ENCODE data around the gene KCNJ15.

Gene KCNJ15

DNA sequence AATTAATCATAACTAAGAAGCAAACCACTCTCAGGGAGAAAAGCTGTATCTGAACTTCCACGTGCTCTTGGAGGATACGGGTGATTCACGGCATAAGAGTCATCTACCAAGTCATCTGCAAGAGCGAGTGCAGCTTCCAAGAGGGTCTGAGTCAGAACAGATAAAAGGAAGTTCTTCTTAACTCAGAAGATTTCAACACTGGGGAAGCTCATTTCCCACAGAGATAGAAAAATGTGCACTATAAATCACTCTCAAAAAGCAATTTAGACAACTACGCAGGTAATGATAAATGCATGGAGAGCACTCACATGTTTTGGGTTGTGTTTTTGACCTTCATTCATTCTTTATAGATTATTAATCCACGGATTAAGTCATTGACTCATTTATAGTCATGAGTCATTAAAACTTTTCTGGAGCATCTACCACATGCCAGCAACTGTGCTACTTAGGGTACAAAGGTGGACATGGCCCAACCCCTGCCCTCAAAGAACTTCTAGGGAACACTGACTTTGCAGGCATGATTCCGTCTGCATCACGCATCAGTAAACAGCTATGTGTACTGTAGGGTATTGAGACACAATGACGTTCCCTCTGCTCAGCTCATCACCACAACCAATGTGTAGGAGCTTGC is 20.8 kb downstream of the KCNJ15 start:
- no peak overlapping the region for H3K9ac ChIP-seq
- no peaks in the 10 kb centered on the region for H3K36me3 ChIP-seq (ENCODE audit: insufficient read depth)
- no peak for TF ChIP-seq CTCF (conservative IDR thresholded peaks at IDR 0.05; ENCODE audit: low read depth, low read length)
- no peaks in the 10 kb centered on the region for H3K27me3 ChIP-seq (ENCODE audit: insufficient read depth, low read depth)
- H3K27ac ChIP-seq, result no peak overlapping the region
- H3K4me2 ChIP-seq, result no peak overlapping the region
- peaks cover 5% of the 10 kb centered on the region for H3K4me1 ChIP-seq (ENCODE audit: low read depth, poor library complexity, severe bottlenecking)
- no peak overlapping the region for H3K4me3 ChIP-seq (IDR thresholded peaks at IDR 0.05; ENCODE audit: insufficient read depth, low read depth, low read length)
- no peaks in the 10 kb centered on the region for H4K20me1 ChIP-seq (ENCODE audit: insufficient read depth)
- no peaks in the 10 kb centered on the region for H3K79me2 ChIP-seq (ENCODE audit: insufficient read depth, low read depth)
- H2AFZ ChIP-seq (ENCODE audit: low read depth), result no peak overlapping the region

GRCh38 chr21:38280454-38280853 is 23.7 kb downstream of the KCNJ15 start:
- TF ChIP-seq CTCF (conservative IDR thresholded peaks at IDR 0.05; ENCODE audit: low read depth, low read length), result no peak
- no peaks in the 10 kb centered on the region for H3K4me1 ChIP-seq (ENCODE audit: low read depth, poor library complexity, severe bottlenecking)
- no peaks in the 10 kb centered on the region for H3K79me2 ChIP-seq (ENCODE audit: insufficient read depth, low read depth)
- H2AFZ ChIP-seq (ENCODE audit: low read depth), result no peak overlapping the region
- H3K9ac ChIP-seq, result no peak overlapping the region
- H3K27me3 ChIP-seq (ENCODE audit: insufficient read depth, low read depth), result no peaks in the 10 kb centered on the region
- no peaks in the 10 kb centered on the region for H4K20me1 ChIP-seq (ENCODE audit: insufficient read depth)
- no peak overlapping the region for H3K4me2 ChIP-seq
- H3K36me3 ChIP-seq (ENCODE audit: insufficient read depth), result no peaks in the 10 kb centered on the region
- H3K27ac ChIP-seq, result no peak overlapping the region
- H3K4me3 ChIP-seq (IDR thresholded peaks at IDR 0.05; ENCODE audit: insufficient read depth, low read depth, low read length), result no peak overlapping the region

DNA sequence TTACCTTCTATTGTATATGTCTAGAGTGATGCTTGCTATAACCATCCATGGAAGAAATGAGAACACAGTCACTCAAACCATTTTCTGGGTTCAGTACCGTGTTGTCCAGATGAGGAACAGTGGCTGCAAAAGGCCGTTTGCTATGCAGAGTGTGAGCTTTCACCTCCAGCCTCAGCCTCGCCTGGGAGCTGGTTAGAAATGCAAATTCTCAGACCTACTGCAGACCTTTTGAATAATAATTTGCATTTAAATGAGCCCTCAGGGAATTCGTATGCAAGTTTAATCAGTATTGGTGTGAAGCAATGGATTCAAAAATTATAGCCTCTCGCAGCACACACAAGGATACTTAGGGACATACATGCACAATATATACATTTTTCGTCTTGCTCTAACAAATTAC is 24.1 kb downstream of the KCNJ15 start:
- no peak overlapping the region for H3K4me3 ChIP-seq (IDR thresholded peaks at IDR 0.05; ENCODE audit: insufficient read depth, low read depth, low read length)
- H2AFZ ChIP-seq (ENCODE audit: low read depth), result no peak overlapping the region
- H4K20me1 ChIP-seq (ENCODE audit: insufficient read depth), result no peaks in the 10 kb centered on the region
- H3K4me2 ChIP-seq, result no peak overlapping the region
- H3K27me3 ChIP-seq (ENCODE audit: insufficient read depth, low read depth), result no peaks in the 10 kb centered on the region
- no peak for TF ChIP-seq CTCF (conservative IDR thresholded peaks at IDR 0.05; ENCODE audit: low read depth, low read length)
- H3K79me2 ChIP-seq (ENCODE audit: insufficient read depth, low read depth), result no peaks in the 10 kb centered on the region
- H3K27ac ChIP-seq, result no peak overlapping the region
- no peak overlapping the region for H3K9ac ChIP-seq
- no peaks in the 10 kb centered on the region for H3K36me3 ChIP-seq (ENCODE audit: insufficient read depth)
- no peaks in the 10 kb centered on the region for H3K4me1 ChIP-seq (ENCODE audit: low read depth, poor library complexity, severe bottlenecking)

DNA sequence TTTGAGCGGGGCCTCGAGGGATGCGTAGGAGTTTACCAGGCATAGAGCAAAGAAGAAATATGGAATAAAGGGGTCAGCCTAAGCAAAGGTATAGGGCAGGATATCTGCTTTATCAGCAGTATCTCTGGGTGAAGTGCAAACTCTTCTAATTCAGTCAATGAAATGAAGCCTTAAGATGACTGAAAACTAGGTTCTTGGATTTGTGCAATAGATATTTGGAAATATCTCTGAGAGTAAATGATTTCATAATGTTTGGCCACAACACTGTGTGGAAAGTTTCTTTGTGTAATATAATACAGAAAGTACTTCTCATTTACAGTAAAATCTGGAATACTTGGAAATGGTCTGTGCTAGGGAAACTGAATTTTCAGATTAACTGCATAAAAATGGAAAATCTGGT is 26.1 kb downstream of the KCNJ15 start:
- Histone ChIP-seq H3K4me2 (no peak overlapping the region), H4K20me1 (ENCODE audit: insufficient read depth) (no peaks in the 10 kb centered on the region), H3K9ac (no peak overlapping the region), H3K27me3 (ENCODE audit: insufficient read depth, low read depth) (no peaks in the 10 kb centered on the region), H3K36me3 (ENCODE audit: insufficient read depth) (no peaks in the 10 kb centered on the region), H3K27ac (no peak overlapping the region), H2AFZ (ENCODE audit: low read depth) (no peak overlapping the region), H3K79me2 (ENCODE audit: insufficient read depth, low read depth) (no peaks in the 10 kb centered on the region), H3K4me3 (IDR thresholded peaks at IDR 0.05; ENCODE audit: insufficient read depth, low read depth, low read length) (no peak overlapping the region), H3K4me1 (ENCODE audit: low read depth, poor library complexity, severe bottlenecking) (no peaks in the 10 kb centered on the region)
- TF ChIP-seq CTCF (conservative IDR thresholded peaks at IDR 0.05; ENCODE audit: low read depth, low read length), result no peak

Data from KMS-11 (cell line).